ENCODE measurements around the gene SSBP4.

DNA sequence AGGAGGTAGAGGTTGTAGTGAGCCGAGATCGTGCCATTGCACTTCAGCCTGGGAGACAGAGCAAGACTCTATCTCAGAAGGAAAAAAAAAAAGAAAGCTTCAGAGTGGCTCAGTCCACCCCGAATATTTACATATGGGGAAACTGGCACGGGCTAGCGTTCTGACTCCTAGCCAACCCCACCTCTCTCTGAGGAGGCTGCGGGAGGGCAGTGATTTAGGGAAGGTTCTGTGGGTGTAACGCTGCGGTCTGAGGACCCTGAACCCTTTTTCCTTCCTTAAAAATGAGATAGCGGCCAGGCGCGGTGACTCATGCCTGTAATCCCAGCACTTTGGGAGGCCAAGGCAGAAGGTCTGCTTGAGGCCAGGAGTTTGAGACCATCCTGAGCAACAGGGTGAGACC lies 26.8 kb upstream of the SSBP4 start:
- TF ChIP-seq, protein P1, sequence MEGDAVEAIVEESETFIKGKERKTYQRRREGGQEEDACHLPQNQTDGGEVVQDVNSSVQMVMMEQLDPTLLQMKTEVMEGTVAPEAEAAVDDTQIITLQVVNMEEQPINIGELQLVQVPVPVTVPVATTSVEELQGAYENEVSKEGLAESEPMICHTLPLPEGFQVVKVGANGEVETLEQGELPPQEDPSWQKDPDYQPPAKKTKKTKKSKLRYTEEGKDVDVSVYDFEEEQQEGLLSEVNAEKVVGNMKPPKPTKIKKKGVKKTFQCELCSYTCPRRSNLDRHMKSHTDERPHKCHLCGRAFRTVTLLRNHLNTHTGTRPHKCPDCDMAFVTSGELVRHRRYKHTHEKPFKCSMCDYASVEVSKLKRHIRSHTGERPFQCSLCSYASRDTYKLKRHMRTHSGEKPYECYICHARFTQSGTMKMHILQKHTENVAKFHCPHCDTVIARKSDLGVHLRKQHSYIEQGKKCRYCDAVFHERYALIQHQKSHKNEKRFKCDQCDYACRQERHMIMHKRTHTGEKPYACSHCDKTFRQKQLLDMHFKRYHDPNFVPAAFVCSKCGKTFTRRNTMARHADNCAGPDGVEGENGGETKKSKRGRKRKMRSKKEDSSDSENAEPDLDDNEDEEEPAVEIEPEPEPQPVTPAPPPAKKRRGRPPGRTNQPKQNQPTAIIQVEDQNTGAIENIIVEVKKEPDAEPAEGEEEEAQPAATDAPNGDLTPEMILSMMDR (IDR thresholded peaks at IDR 0.05): no peak
- TF ChIP-seq POLR2A (IDR thresholded peaks at IDR 0.05): no peak
